ENCODE data around the gene FAM184B. TPM values are rescaled to one million over a fixed set of nuclear protein-coding genes. Genes with fewer than 3 reads are reported as not detected.

Gene FAM184B
- total RNA-seq, 1 experiment from 2014 or later: 0.09 TPM

DNA sequence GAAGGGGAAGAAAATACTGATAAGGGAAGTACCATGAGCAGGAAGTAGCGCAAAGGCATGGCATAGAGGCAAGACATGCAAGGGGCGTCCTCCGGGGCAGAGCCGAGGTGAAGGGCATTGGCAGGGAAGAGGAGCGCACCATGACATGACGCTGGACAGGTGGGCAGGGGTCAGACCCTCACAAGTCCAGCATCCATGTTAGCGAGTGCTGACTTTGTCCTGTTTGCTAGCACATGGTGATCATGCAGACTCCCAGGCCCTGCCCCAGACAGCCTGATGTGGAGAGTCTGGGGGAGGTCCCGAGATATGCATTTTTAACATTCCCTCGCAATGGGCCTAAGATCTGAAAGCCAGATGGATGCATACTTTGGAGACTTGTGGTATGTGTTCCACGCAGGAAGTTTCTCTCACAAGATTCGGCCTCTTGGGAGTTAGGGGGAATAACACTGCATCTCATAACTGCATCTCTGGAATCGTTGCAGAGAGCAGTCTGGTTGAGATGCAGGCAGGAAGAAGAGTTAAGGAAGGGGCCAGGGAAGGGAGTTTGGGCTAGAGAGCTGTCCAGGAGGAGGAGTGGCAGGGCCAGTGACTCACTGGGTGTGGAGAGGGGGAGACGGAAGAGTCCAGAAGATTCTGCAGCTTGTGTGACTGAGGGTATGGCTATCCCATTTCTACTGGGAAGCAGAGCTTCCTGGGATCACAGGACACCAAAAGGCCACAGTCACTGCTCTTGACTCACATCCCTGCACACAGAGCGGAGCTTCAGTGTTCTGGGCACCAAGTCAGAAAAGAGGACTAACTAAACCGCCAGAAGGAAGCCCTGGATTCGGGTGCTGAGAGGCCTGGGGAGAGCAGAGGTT lies 59.7 kb downstream of the FAM184B start:
- H3K4me3 Mint-ChIP-seq: no peak overlapping the region
- no peak overlapping the region for H3K14ac ChIP-seq (ENCODE audit: insufficient read depth, low read length)
- H2BK20ac ChIP-seq (ENCODE audit: low read depth, low read length, poor library complexity, severe bottlenecking): no peak overlapping the region
- no peaks in the 10 kb centered on the region for H4K20me1 ChIP-seq (ENCODE audit: control insufficient read depth, insufficient read depth, insufficient read length)
- H2BK5ac ChIP-seq (ENCODE audit: insufficient read length, low read length): no peak overlapping the region
- no peak overlapping the region for H3K23ac ChIP-seq (ENCODE audit: insufficient read length, low read depth, low read length)
- no peak overlapping the region; a peak in 2 of 7 replicates for H3K27ac Mint-ChIP-seq
- H3T11ph ChIP-seq (ENCODE audit: low read length): no peak overlapping the region
- H3K9me3 ChIP-seq (ENCODE audit: control insufficient read depth, low read depth, low read length): no peaks in the 10 kb centered on the region
- H4K91ac ChIP-seq (ENCODE audit: insufficient read length, low read depth, low read length): no peak overlapping the region
- no peaks in the 10 kb centered on the region for H3K27me3 Mint-ChIP-seq (ENCODE audit: low read depth)
- no peak overlapping the region for H3K9ac ChIP-seq (ENCODE audit: extremely low read depth, insufficient read length, low read length)
- H2BK120ac ChIP-seq (ENCODE audit: low read depth, low read length, poor library complexity, severe bottlenecking): no peak overlapping the region
- no peaks in the 10 kb centered on the region for H3K23me2 ChIP-seq (ENCODE audit: insufficient read length, low read depth, low read length, poor library complexity, severe bottlenecking)
- no peak overlapping the region for H2AK5ac ChIP-seq (ENCODE audit: insufficient read length, low read length)
- no peak overlapping the region for H4K5ac ChIP-seq (ENCODE audit: insufficient read length, low read depth, low read length)
- no peak overlapping the region for H2BK15ac ChIP-seq (ENCODE audit: low read depth, low read length)
- H3K56ac ChIP-seq (ENCODE audit: insufficient read length, low read depth, low read length): no peak overlapping the region
- H3K4ac ChIP-seq (ENCODE audit: low read depth, low read length): no peak overlapping the region
- H3K27ac ChIP-seq (ENCODE audit: insufficient read length, low read depth, low read length): no peak overlapping the region
- peaks cover 4% of the 10 kb centered on the region; the same call in 1 of the 2 replicates for H3K4me1 ChIP-seq (ENCODE audit: insufficient read depth, low read length)
- H3K9me3 Mint-ChIP-seq: peaks cover 0 to 4% of the 10 kb centered on the region in 2 experiments; a peak in 3 of 5 replicates
- H3K79me2 ChIP-seq (ENCODE audit: insufficient read depth, low read length): no peaks in the 10 kb centered on the region
- no peak overlapping the region for H3K4me2 ChIP-seq (ENCODE audit: insufficient read depth, insufficient read length, low read length)
- no peaks in the 10 kb centered on the region for H3K79me1 ChIP-seq (ENCODE audit: insufficient read depth, low read depth, low read length, poor library complexity, severe bottlenecking)
- no peak for TF ChIP-seq CTCF (conservative IDR thresholded peaks at IDR 0.05)
- H4K8ac ChIP-seq (replicated peaks; ENCODE audit: insufficient read length, low read depth, low read length): no peak overlapping the region
- peaks cover 0 to 2% (median 2%) of the 10 kb centered on the region in 3 experiments; a peak in 2 of 7 replicates for H3K36me3 Mint-ChIP-seq (ENCODE audit: insufficient read depth in 1 of 3, low read depth in 3 of 3)
- no CpG with 5 or more reads among the region's 16 CpGs for WGBS (ENCODE audit: extremely low coverage, insufficient read length, low lambda C conversion rate)
- no peak overlapping the region for H3K18ac ChIP-seq (ENCODE audit: insufficient read length, low read depth, low read length)
- H3K27me3 ChIP-seq (ENCODE audit: insufficient read depth, low read length): no peaks in the 10 kb centered on the region
- H2AFZ ChIP-seq (ENCODE audit: low read length): no peak overlapping the region
- DNase-seq: no peak
- peaks cover 33 to 39% of the 10 kb centered on the region in 2 experiments for H3K4me1 Mint-ChIP-seq
- H2BK12ac ChIP-seq (ENCODE audit: insufficient read length, low read depth, low read length): no peak overlapping the region
